Astrocyte of the hippocampus (primary cell): ENCODE measurements around the gene HLA-DOA.

Source experiments
- DNase-seq: peaks from one replicate; pipeline ENCODE4 v3.0.0; 2011; ENCODE audit warnings: low read depth, low spot score

HLA-DOA gene

GRCh38 chr6:33017018-33017417 is 7.6 kb upstream of the HLA-DOA start:
- no peak for DNase-seq

GRCh38 chr6:33015798-33016197 is 6.4 kb upstream of the HLA-DOA start:
- DNase-seq, result no peak

GRCh38 chr6:33014841-33015634 is 5.6 kb upstream of the HLA-DOA start:
- peak; percentile 90 for DNase-seq

- DNase-seq, result no peak
Observed at GRCh38 chr6:33013608-33014007, 4.2 kb upstream of the HLA-DOA start.

- no peak for DNase-seq
Observed at GRCh38 chr6:33010356-33010755, 965 bp upstream of the HLA-DOA start.

GRCh38 chr6:33007831-33008400 is 1.5 kb downstream of the HLA-DOA start:
- DNase-seq, result no peak

GRCh38 chr6:33004940-33005339 is 4.5 kb downstream of the HLA-DOA start:
- DNase-seq, result no peak

- no peak for DNase-seq
Observed at GRCh38 chr6:33001685-33002084, 7.7 kb downstream of the HLA-DOA start.

- no peak for DNase-seq
Observed at GRCh38 chr6:33000055-33000454, 9.3 kb downstream of the HLA-DOA start.

- DNase-seq, result no peak
Observed at GRCh38 chr6:32995448-32995847, 13.9 kb downstream of the HLA-DOA start.

GRCh38 chr6:32993363-32993973 is 15.9 kb downstream of the HLA-DOA start:
- DNase-seq, result no peak

GRCh38 chr6:32991972-32992371 is 17.4 kb downstream of the HLA-DOA start:
- DNase-seq, result no peak

- DNase-seq, result no peak
Observed at GRCh38 chr6:32989368-32989767, 20.0 kb downstream of the HLA-DOA start.

- peak; percentile 88 for DNase-seq
Observed at GRCh38 chr6:32984622-32985389, 24.6 kb downstream of the HLA-DOA start.

- DNase-seq, result no peak
Observed at GRCh38 chr6:32983964-32984621, 25.3 kb downstream of the HLA-DOA start.

- DNase-seq, result no peak
Observed at GRCh38 chr6:32983493-32983848, 25.9 kb downstream of the HLA-DOA start.

- DNase-seq, result no peak
Observed at GRCh38 chr6:32982702-32983492, 26.5 kb downstream of the HLA-DOA start.

- DNase-seq, result no peak
Observed at GRCh38 chr6:32982084-32982701, 27.2 kb downstream of the HLA-DOA start.

GRCh38 chr6:32980488-32981038 is 28.8 kb downstream of the HLA-DOA start:
- DNase-seq, result no peak
